ENCODE results near the gene DUSP7. TPM values are rescaled to one million over a fixed set of nuclear protein-coding genes. Genes with fewer than 3 reads are reported as not detected.

Gene DUSP7
- total RNA-seq, 1 experiment from 2014 or later = 16.6 TPM

GRCh38 chr3:52093756-52094545, 37.6 kb upstream of the DUSP7 start:
- Histone ChIP-seq H3K27me3 (ENCODE audit: insufficient read depth, low read length) (no peaks in the 10 kb centered on the region), H3K9me3 (ENCODE audit: control insufficient read depth in 1 of 2, insufficient read depth in 1 of 2, low read depth in 1 of 2, low read length in 2 of 2) (no peaks in the 10 kb centered on the region), H4K20me1 (ENCODE audit: insufficient read depth) (no peaks in the 10 kb centered on the region), H3K9ac (ENCODE audit: low read length) (no peak overlapping the region), H3K36me3 (ENCODE audit: control insufficient read depth in 1 of 2, insufficient read depth in 2 of 2, low read length in 2 of 2) (peaks cover 0 to 7% of the 10 kb centered on the region in 2 experiments; a peak in 2 of 4 replicates), H3K4me3 (replicated peaks in 1 of 2; ENCODE audit: low read depth in 1 of 2, low read length in 2 of 2) (no peak overlapping the region), H3K9me2 (ENCODE audit: insufficient read depth) (no peaks in the 10 kb centered on the region), H3K4me1 (ENCODE audit: control insufficient read depth in 1 of 2, insufficient read depth in 2 of 2, low read length in 2 of 2) (peaks cover 23 to 39% of the 10 kb centered on the region in 2 experiments), H3K79me2 (ENCODE audit: insufficient read depth, low read length) (no peaks in the 10 kb centered on the region), H2AFZ (ENCODE audit: low read depth, low read length, poor library complexity, severe bottlenecking) (no peak overlapping the region), H3K4me2 (ENCODE audit: low read length) (no peak overlapping the region), H3K27ac (ENCODE audit: low read depth, low read length) (no peak overlapping the region)
- no peak for ATAC-seq
- DNase-seq (ENCODE audit: low read depth, low spot score) = no peak
- TF ChIP-seq EZH2phosphoT487 (IDR thresholded peaks at IDR 0.05; ENCODE audit: borderline replicate concordance) (no peak), EZH2 (IDR thresholded peaks at IDR 0.05) (no peak), CTCF (IDR thresholded peaks at IDR 0.05 in 2 of 3, conservative IDR thresholded peaks at IDR 0.05 in 1 of 3; ENCODE audit: borderline replicate concordance in 1 of 3, insufficient read depth in 1 of 3, low read depth in 2 of 3, low read length in 2 of 3) (no peak), SIN3A (IDR thresholded peaks at IDR 0.05; ENCODE audit: low read depth) (no peak), POLR2AphosphoS5 (IDR thresholded peaks at IDR 0.05; ENCODE audit: low read depth, low read length) (no peak), JUND (IDR thresholded peaks at IDR 0.05) (no peak), CEBPB (IDR thresholded peaks at IDR 0.05; ENCODE audit: low read depth) (no peak), FOSL1 (IDR thresholded peaks at IDR 0.05; ENCODE audit: low read depth) (no peak), SP1 (IDR thresholded peaks at IDR 0.05; ENCODE audit: low read depth) (no peak), REST (IDR thresholded peaks at IDR 0.05; ENCODE audit: low read depth) (no peak), ZBTB33 (IDR thresholded peaks at IDR 0.05; ENCODE audit: extremely low read depth, insufficient replicate concordance, low read length) (no peak), ZNF274 (IDR thresholded peaks at IDR 0.05; ENCODE audit: low read depth, low read length) (no peak), CBX3 (IDR thresholded peaks at IDR 0.05; ENCODE audit: low read depth) (no peak), MAX (IDR thresholded peaks at IDR 0.05) (no peak)
- no TSS peak for BruUV-seq (replicated peaks)
- intact Hi-C loops (cut with micrococcal nuclease) = no loop called here
- POLR2A ChIA-PET = no interaction called here
- CTCF ChIA-PET = no interaction called here
- RAD21 ChIA-PET (ENCODE audit: low non-redundant PET in 1 of 2, low total read pairs in 2 of 2, uncharacterized antibody in 2 of 2, unreplicated experiment in 2 of 2) = interaction anchor here in 1 of 2 experiments (0.6 kb wide), 1 partner anchor 16 kb away, joined by 3 read pairs; no protein-coding TSS in a partner anchor

Measured in HCT116 (cell line).